ENCODE results near the gene OTOS.

- TF ChIP-seq GABPB1 (CRISPR knock-in tag; IDR thresholded peaks at IDR 0.05) (no peak), ATF2 (CRISPR knock-in tag; IDR thresholded peaks at IDR 0.05) (no peak), HDAC6 (IDR thresholded peaks at IDR 0.05; ENCODE audit: low read depth, low read length) (no peak), ELF4 (CRISPR knock-in tag; IDR thresholded peaks at IDR 0.05; ENCODE audit: borderline replicate concordance) (no peak), ZNF577 (CRISPR knock-in tag; IDR thresholded peaks at IDR 0.05; ENCODE audit: borderline replicate concordance, low read depth) (no peak), ZNF281 (CRISPR knock-in tag; IDR thresholded peaks at IDR 0.05; ENCODE audit: borderline replicate concordance) (no peak)
Measured at GRCh38 chr2:240162939-240163714, 22.7 kb upstream of the OTOS start.
